Neuron (in vitro differentiated cells): Measurements from ENCODE around the gene GALNS.
"Not testable (repeated sequence)": the region's sequence is repeated elsewhere in the genome, so short reads cannot be mapped to it uniquely, and the experiment has no call there.

Experiments
- H2AFZ ChIP-seq: one replicate; pipeline ENCODE4 v1.6.1; 2013; ENCODE audit warnings: low read depth, mild to moderate bottlenecking, inconsistent platforms, low read length, moderate library complexity
- H3K27me3 ChIP-seq: one replicate; pipeline ENCODE4 v1.6.1; 2013; ENCODE audit warnings: low read length; ENCODE audit not compliant: insufficient read depth
- H3K36me3 ChIP-seq: one replicate; pipeline ENCODE4 v1.6.1; 2013; ENCODE audit warnings: low read length; ENCODE audit not compliant: insufficient read depth
- H3K4me1 ChIP-seq: one replicate; pipeline ENCODE4 v1.6.1; 2013; ENCODE audit warnings: low read length; ENCODE audit not compliant: insufficient read depth
- H3K4me3 ChIP-seq: 2 replicates; pipeline ENCODE4 v1.5.1; 2013; ENCODE audit warnings: mild to moderate bottlenecking, low read length, moderate library complexity
- H3K9me3 ChIP-seq: one replicate; pipeline ENCODE4 v1.6.1; 2013; ENCODE audit warnings: low read length

Gene GALNS

GRCh38 chr16:88826070-88826840 lies 30.5 kb downstream of the GALNS start:
- Histone ChIP-seq H2AFZ (no peak overlapping the region), H3K4me3 (no peak overlapping the region), H3K27me3 (no peaks in the 10 kb centered on the region), H3K4me1 (no peaks in the 10 kb centered on the region), H3K9me3 (no peaks in the 10 kb centered on the region), H3K36me3 (no peaks in the 10 kb centered on the region)

- Histone ChIP-seq H3K9me3 (no peaks in the 10 kb centered on the region), H3K4me1 (no peaks in the 10 kb centered on the region), H3K36me3 (no peaks in the 10 kb centered on the region), H3K27me3 (no peaks in the 10 kb centered on the region), H2AFZ (no peak overlapping the region), H3K4me3 (no peak overlapping the region)
These were observed 31.6 kb downstream of the GALNS start for GRCh38 chr16:88825146-88825545.

GRCh38 chr16:88824256-88825077 lies 32.3 kb downstream of the GALNS start:
- H3K4me3 ChIP-seq, result no peak overlapping the region
- no peaks in the 10 kb centered on the region for H3K27me3 ChIP-seq
- no peaks in the 10 kb centered on the region for H3K36me3 ChIP-seq
- no peak overlapping the region for H2AFZ ChIP-seq
- no peaks in the 10 kb centered on the region for H3K9me3 ChIP-seq
- H3K4me1 ChIP-seq, result no peaks in the 10 kb centered on the region

- H2AFZ ChIP-seq, H3K27me3 ChIP-seq, H3K36me3 ChIP-seq, H3K9me3 ChIP-seq, H3K4me3 ChIP-seq, H3K4me1 ChIP-seq: not testable (repeated sequence)
These were observed 33.1 kb downstream of the GALNS start for GRCh38 chr16:88823646-88824045.

- no peaks in the 10 kb centered on the region for H3K36me3 ChIP-seq
- no peak overlapping the region for H3K4me3 ChIP-seq
- H2AFZ ChIP-seq, result no peak overlapping the region
- no peaks in the 10 kb centered on the region for H3K9me3 ChIP-seq
- no peaks in the 10 kb centered on the region for H3K27me3 ChIP-seq
- H3K4me1 ChIP-seq, result no peaks in the 10 kb centered on the region
These were observed 34.3 kb downstream of the GALNS start for GRCh38 chr16:88822281-88823040.

GRCh38 chr16:88821168-88821850 lies 35.4 kb downstream of the GALNS start:
- Histone ChIP-seq H3K4me3 (no peak overlapping the region), H3K27me3 (no peaks in the 10 kb centered on the region), H3K36me3 (no peaks in the 10 kb centered on the region), H3K9me3 (no peaks in the 10 kb centered on the region), H2AFZ (no peak overlapping the region), H3K4me1 (no peaks in the 10 kb centered on the region)

GRCh38 chr16:88820385-88821025 lies 36.2 kb downstream of the GALNS start:
- Histone ChIP-seq H2AFZ (no peak overlapping the region), H3K36me3 (no peaks in the 10 kb centered on the region), H3K4me1 (no peaks in the 10 kb centered on the region), H3K27me3 (no peaks in the 10 kb centered on the region), H3K9me3 (no peaks in the 10 kb centered on the region), H3K4me3 (no peak overlapping the region)

GRCh38 chr16:88819126-88819525 lies 37.6 kb downstream of the GALNS start:
- no peaks in the 10 kb centered on the region for H3K4me1 ChIP-seq
- H3K27me3 ChIP-seq, result no peaks in the 10 kb centered on the region
- H2AFZ ChIP-seq, result no peak overlapping the region
- no peaks in the 10 kb centered on the region for H3K36me3 ChIP-seq
- H3K9me3 ChIP-seq, result no peaks in the 10 kb centered on the region
- no peak overlapping the region for H3K4me3 ChIP-seq

- H3K4me1 ChIP-seq, result no peaks in the 10 kb centered on the region
- H3K4me3 ChIP-seq, result no peak overlapping the region
- H3K27me3 ChIP-seq, result no peaks in the 10 kb centered on the region
- no peaks in the 10 kb centered on the region for H3K9me3 ChIP-seq
- H2AFZ ChIP-seq, result no peak overlapping the region
- H3K36me3 ChIP-seq, result no peaks in the 10 kb centered on the region
These were observed 38.2 kb downstream of the GALNS start for GRCh38 chr16:88818575-88818874.

GRCh38 chr16:88817785-88818574 lies 38.8 kb downstream of the GALNS start:
- Histone ChIP-seq H3K4me3 (no peak overlapping the region), H3K27me3 (no peaks in the 10 kb centered on the region), H3K36me3 (no peaks in the 10 kb centered on the region), H3K4me1 (no peaks in the 10 kb centered on the region), H2AFZ (no peak overlapping the region), H3K9me3 (no peaks in the 10 kb centered on the region)

GRCh38 chr16:88816736-88817535 lies 39.8 kb downstream of the GALNS start:
- Histone ChIP-seq H2AFZ (no peak overlapping the region), H3K9me3 (no peaks in the 10 kb centered on the region), H3K4me1 (no peaks in the 10 kb centered on the region), H3K27me3 (no peaks in the 10 kb centered on the region), H3K4me3 (no peak overlapping the region), H3K36me3 (no peaks in the 10 kb centered on the region)
